HG03571 (cell line): ENCODE measurements around the gene ZNF488.

Experiments
- ATAC-seq: cut with Tn5 transposase; IDR thresholded peaks from one replicate; pipeline ENCODE4 v1.9.1; 2021; ENCODE audit not compliant: unreplicated experiment

Gene ZNF488

GRCh38 chr10:47350671-47351640 lies 33.1 kb downstream of the ZNF488 start:
- no peak for ATAC-seq

GRCh38 chr10:47349941-47350371 lies 34.1 kb downstream of the ZNF488 start:
- ATAC-seq: no peak

- no peak for ATAC-seq
Measured at GRCh38 chr10:47349516-47349915, 34.6 kb downstream of the ZNF488 start.

- no peak for ATAC-seq
Measured at GRCh38 chr10:47348661-47349470, 35.2 kb downstream of the ZNF488 start.

GRCh38 chr10:47348138-47348651 lies 35.9 kb downstream of the ZNF488 start, which contains the start of gene RBP3:
TSS of gene RBP3 (plus strand) at chr10:47348363. CDS start at chr10:47348485, 122 bp downstream.
- ATAC-seq: no peak

- ATAC-seq: no peak
Measured at GRCh38 chr10:47347303-47347675, 36.8 kb downstream of the ZNF488 start.

- ATAC-seq: no peak
Measured at GRCh38 chr10:47346581-47347302, 37.4 kb downstream of the ZNF488 start.

- no peak for ATAC-seq
Measured at GRCh38 chr10:47344996-47345870, 38.9 kb downstream of the ZNF488 start.

- ATAC-seq: no peak
Measured at GRCh38 chr10:47340608-47341170, 43.4 kb downstream of the ZNF488 start.

GRCh38 chr10:47339759-47340607 lies 44.1 kb downstream of the ZNF488 start:
- ATAC-seq: no peak

- no peak for ATAC-seq
Measured at GRCh38 chr10:47339186-47339735, 44.8 kb downstream of the ZNF488 start.

GRCh38 chr10:47337310-47337709 lies 46.8 kb downstream of the ZNF488 start:
- no peak for ATAC-seq

GRCh38 chr10:47336387-47337134 lies 47.5 kb downstream of the ZNF488 start:
- ATAC-seq: no peak

- no peak for ATAC-seq
Measured at GRCh38 chr10:47335906-47336305, 48.2 kb downstream of the ZNF488 start.

- ATAC-seq: no peak
Measured at GRCh38 chr10:47334466-47335295, 49.4 kb downstream of the ZNF488 start.

- no peak for ATAC-seq
Measured at GRCh38 chr10:47333532-47333931, 50.6 kb downstream of the ZNF488 start.

- no peak for ATAC-seq
Measured at GRCh38 chr10:47332946-47333345, 51.1 kb downstream of the ZNF488 start.
